GM12878 (cell line): ENCODE measurements around the gene MACF1. TPM values are rescaled to one million over a fixed set of nuclear protein-coding genes. Genes with fewer than 3 reads are reported as not detected.

Experiments used
- ATAC-seq: fragments of 200-7000 bp; cut with Tn5 transposase; 3 replicates; pipeline ENCODE4 v1.9.1; 2020; ENCODE audit warnings: mild to moderate bottlenecking, moderate library complexity
- BruUV-seq: library from RNA; stranded (reverse); fragments of 400-500 nt; replicated peaks from 2 replicates; lab custom pipeline; 2021; lab: Mats Ljungman, UMichigan
- CTCF ChIA-PET: fragments of 300-600 bp; sonication (Branson Sonifier 250); formaldehyde crosslinking; extraction: SDS; loops from one replicate; lab custom pipeline; 2021; ENCODE audit warnings: inconsistent platforms; lab: Yijun Ruan, JAX
- POLR2A ChIA-PET: fragments of 350-600 bp; formaldehyde crosslinking; extraction: SDS; loops from one replicate; lab custom pipeline; 2021; ENCODE audit warnings: inconsistent platforms; lab: Charles Lee
- RAD21 ChIA-PET: fragments of 300-600 bp; sonication (Branson Sonifier 250); formaldehyde crosslinking; loops from one replicate; lab custom pipeline; 2023; ENCODE audit warnings: antibody characterized with exemption; ENCODE audit not compliant: unreplicated experiment; lab: Charles Lee
- SMC1A ChIA-PET: fragments of 300-600 bp; sonication (Branson Sonifier 250); formaldehyde crosslinking; loops from one replicate; lab custom pipeline; 2023; ENCODE audit not compliant: unreplicated experiment, uncharacterized antibody; lab: Charles Lee
- DNase-seq: peaks from one replicate; pipeline ENCODE4 v3.0.0-alpha.2; 2011; ENCODE audit warnings: low read depth, low spot score
- FAIRE-seq: peaks from 3 replicates; lab custom pipeline; 2011; peaks lifted over from hg19 to GRCh38; lab: Jason Lieb, UNC
- H2AFZ ChIP-seq: 2 replicates; pipeline ENCODE4 v1.6.0; 2011; ENCODE audit warnings: low read depth, low read length, control low read depth; ENCODE audit not compliant: control insufficient read depth
- H3K27ac ChIP-seq: 2 replicates; pipeline ENCODE4 v1.5.1; 2011; ENCODE audit warnings: control low read depth; ENCODE audit not compliant: control insufficient read depth, insufficient read depth
- H3K27me3 ChIP-seq, 2 experiments: replicated peaks in 1 of 2; 2 replicates each; pipeline versions ENCODE4 v1.6.0 to v1.6.1; 2011; ENCODE audit warnings: low read length in 1 of 2; ENCODE audit not compliant: control insufficient read depth in 2 of 2, insufficient read depth in 2 of 2
- H3K36me3 ChIP-seq, 2 experiments: 2 replicates each; pipeline ENCODE4 v1.5.1; 2011; ENCODE audit warnings: low read length in 1 of 2; ENCODE audit not compliant: control insufficient read depth in 2 of 2, insufficient read depth in 2 of 2
- H3K4me1 ChIP-seq: 2 replicates; pipeline ENCODE4 v1.6.1; 2011; ENCODE audit warnings: mild to moderate bottlenecking, low read length, moderate library complexity, mixed read lengths; ENCODE audit not compliant: control insufficient read depth, insufficient read depth
- H3K4me2 ChIP-seq: 2 replicates; pipeline ENCODE4 v1.6.0; 2011; ENCODE audit warnings: control low read depth; ENCODE audit not compliant: control insufficient read depth, insufficient read depth
- H3K4me3 ChIP-seq: fragments of 200-600 bp; sonication (generic); 2 replicates; pipeline ENCODE4 v1.5.1; 2016
- H3K79me2 ChIP-seq: 2 replicates; pipeline ENCODE4 v1.6.0; 2011; ENCODE audit warnings: low read length; ENCODE audit not compliant: control insufficient read depth, insufficient read depth
- H3K9ac ChIP-seq: 2 replicates; pipeline ENCODE4 v1.8.0; 2011; ENCODE audit warnings: low read length, control low read depth, mixed read lengths; ENCODE audit not compliant: control insufficient read depth, insufficient read depth
- H3K9me3 ChIP-seq: replicated peaks from 3 replicates; pipeline ENCODE4 v1.5.1; 2011; ENCODE audit warnings: mild to moderate bottlenecking, low read length; ENCODE audit not compliant: control insufficient read depth, insufficient read depth
- H4K20me1 ChIP-seq: 2 replicates; pipeline ENCODE4 v1.6.0; 2011; ENCODE audit not compliant: control insufficient read depth, insufficient read depth
- CBFB ChIP-seq: IDR thresholded peaks from 2 replicates; pipeline ENCODE4 v1.6.1; 2016; ENCODE audit warnings: antibody characterized with exemption, low read depth
- EED ChIP-seq: sonication (generic); IDR thresholded peaks from 2 replicates; pipeline ENCODE4 v1.6.1; 2016; ENCODE audit warnings: antibody characterized with exemption, low read depth
- EP300 ChIP-seq, 2 experiments: fragments of 150-350 bp in 1 of 2; IDR thresholded peaks; 2 replicates each; pipeline ENCODE4 v1.6.1; 2011 to 2012; ENCODE audit warnings: low read depth in 2 of 2, low read length in 2 of 2, borderline replicate concordance in 1 of 2, improper control_type of control experiment in 1 of 2, inconsistent platforms in 1 of 2; ENCODE audit not compliant: control insufficient read depth in 1 of 2
- EZH2 ChIP-seq: IDR thresholded peaks from 2 replicates; pipeline ENCODE4 v1.6.1; 2012; ENCODE audit warnings: low read depth, mild to moderate bottlenecking, control low read depth, inconsistent platforms, low read length, borderline replicate concordance; ENCODE audit not compliant: control insufficient read depth
- FOXM1 ChIP-seq: IDR thresholded peaks from 2 replicates; pipeline ENCODE4 v1.6.1; 2012; ENCODE audit warnings: low read depth, mild to moderate bottlenecking, inconsistent platforms, low read length, moderate library complexity
- KAT2A ChIP-seq: conservative IDR thresholded peaks from 2 replicates; pipeline ENCODE4 v1.6.1; 2011; ENCODE audit warnings: low read depth, low read length; ENCODE audit not compliant: control insufficient read depth
- MYC ChIP-seq: IDR thresholded peaks from 2 replicates; pipeline ENCODE4 v1.6.1; 2011; ENCODE audit warnings: mild to moderate bottlenecking, low read length, moderate library complexity, inconsistent platforms; ENCODE audit not compliant: insufficient read depth, insufficient replicate concordance, insufficient read length, severe bottlenecking
- NR2F1 ChIP-seq: fragments of 450-650 bp; conservative IDR thresholded peaks from 2 replicates; pipeline ENCODE4 v1.6.1; 2017; ENCODE audit warnings: mild to moderate bottlenecking
- NRF1 ChIP-seq: conservative IDR thresholded peaks from 2 replicates; pipeline ENCODE4 v1.6.1; 2011; ENCODE audit warnings: mild to moderate bottlenecking, low read depth, low read length, improper control_type of control experiment
- RUNX3 ChIP-seq: IDR thresholded peaks from 2 replicates; pipeline ENCODE4 v1.6.1; 2012; ENCODE audit warnings: low read length, inconsistent platforms
- SPI1 ChIP-seq: IDR thresholded peaks from 2 replicates; pipeline ENCODE4 v1.6.1; 2011; ENCODE audit warnings: low read depth, mild to moderate bottlenecking, low read length, moderate library complexity, borderline replicate concordance; ENCODE audit not compliant: insufficient read depth
- STAT1 ChIP-seq: fragments of 450-650 bp; conservative IDR thresholded peaks from 2 replicates; pipeline ENCODE4 v1.6.1; 2014; ENCODE audit warnings: antibody characterized with exemption, mild to moderate bottlenecking
- WGBS: methylation state at CpG from one replicate; pipeline ENCODE4 v1.1.6; 2016; ENCODE audit warnings: low lambda C conversion rate; ENCODE audit not compliant: insufficient replicate concordance, insufficient coverage; ENCODE audit errors: missing lambda C conversion rate; 5-methylcytosine and 5-hydroxymethylcytosine counted together
- in situ Hi-C: fragments of 300-500 bp; cut with MboI; formaldehyde crosslinking; loops from 9 replicates; pipeline ENCODE4 v1.14.3; 2018; ENCODE audit warnings: mixed read lengths
- intact Hi-C: fragments of 100-400 bp; cut with micrococcal nuclease; formaldehyde crosslinking; loops from one replicate; pipeline ENCODE4 v1.14.2; 2022; ENCODE audit not compliant: unreplicated experiment
- polyA plus RNA-seq, 11 experiments: library from polyadenylated mRNA; depleted of rRNA in 4 of 11; unstranded in 6 of 11; stranded (reverse) in 5 of 11; fragments of >200 nt; fragmentation: Nextera tagmentation in 4 of 11; fragmentation: Illumina TruSeq in 1 of 11; extraction: Ambion mirVana in 4 of 11; extraction: Trizol in 1 of 11; gene quantifications; 1 replicate in 1 of 11; 2 replicates in 10 of 11; pipeline versions ENCODE4 v1.2.1 to v1.2.3, GENCODE V29; 2011 to 2016; ENCODE audit warnings: inconsistent platforms in 2 of 11, missing spikeins in 2 of 11, low read depth in 1 of 11
- total RNA-seq, 4 experiments: library from RNA; depleted of rRNA in 3 of 4; stranded (reverse); fragments of >200 nt in 3 of 4; fragmentation: Illumina TruSeq in 1 of 4; extraction: Trizol in 1 of 4; gene quantifications; 2 replicates each; pipeline versions ENCODE4 v1.2.1 to v1.2.3, GENCODE V29; 2013 to 2021
- TF ChIP-seq, protein P1 (sequence below): fragments of 450-650 bp; formaldehyde crosslinking; IDR thresholded peaks from 2 replicates; pipeline ENCODE4 v1.4.0; 2022; ENCODE audit warnings: mild to moderate bottlenecking, moderate library complexity

Gene MACF1
- total and polyA plus RNA-seq, 10 of the 15 experiments (the other 5 are each of a cell fraction or from before 2014, with no cell fraction given): 15.5 to 201 (median 76.9) TPM

DNA sequence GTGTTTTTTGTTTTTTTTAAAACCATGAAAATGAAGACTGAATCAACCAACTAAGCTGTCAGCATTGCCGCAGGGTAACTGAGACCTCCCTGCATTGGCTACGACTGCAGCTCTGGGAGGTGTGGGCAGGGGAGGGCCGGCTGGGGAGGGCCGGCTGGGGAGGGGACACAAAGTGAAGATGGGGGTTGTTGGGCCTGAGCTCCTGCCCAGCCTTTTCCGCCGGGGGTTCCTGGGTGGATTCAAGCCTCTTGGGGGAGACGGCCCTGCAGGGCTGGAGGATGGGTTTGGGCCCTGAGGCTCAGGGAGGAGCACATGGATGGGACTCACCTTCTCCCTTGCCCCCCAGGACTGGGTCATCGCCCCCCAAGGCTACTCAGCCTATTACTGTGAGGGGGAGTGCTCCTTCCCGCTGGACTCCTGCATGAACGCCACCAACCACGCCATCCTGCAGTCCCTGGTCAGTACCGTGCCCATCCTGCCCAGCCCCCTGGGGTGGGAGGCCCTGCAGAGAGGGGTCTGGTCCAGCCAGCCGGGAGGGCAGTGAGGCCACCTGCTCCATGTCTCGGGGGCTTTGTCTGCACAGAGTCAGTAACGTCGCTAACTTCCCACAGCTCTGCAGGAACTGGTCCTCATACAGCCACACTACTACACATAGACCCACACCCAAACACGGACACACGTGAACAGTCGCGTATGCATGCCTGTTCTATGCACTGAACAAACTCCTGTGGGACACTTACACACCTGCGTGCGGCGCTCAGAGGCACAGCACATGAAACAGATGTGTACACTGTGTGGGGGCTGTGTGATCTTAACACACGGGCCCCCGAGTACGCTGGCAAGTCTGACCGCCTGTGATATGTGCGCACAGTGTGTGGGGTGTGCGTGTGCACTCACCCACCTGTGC is 318.4 kb downstream of the MACF1 start:
- H3K4me2 ChIP-seq: no peak overlapping the region
- H3K9me3 ChIP-seq: no peaks in the 10 kb centered on the region
- ATAC-seq (no peak), FAIRE-seq (no peak), DNase-seq (no peak)
- no peak overlapping the region for H3K9ac ChIP-seq
- no peaks in the 10 kb centered on the region for H4K20me1 ChIP-seq
- intact Hi-C loops: no loop called here
- no TSS peak for BruUV-seq
- in situ Hi-C loops: no loop called here
- RAD21 ChIA-PET: no interaction called here
- H2AFZ ChIP-seq: no peak overlapping the region
- SMC1A ChIA-PET: no interaction called here
- CTCF ChIA-PET: no interaction called here
- no peak overlapping the region for H3K27ac ChIP-seq
- H3K4me1 ChIP-seq: peaks cover 22% of the 10 kb centered on the region
- H3K79me2 ChIP-seq: no peaks in the 10 kb centered on the region
- WGBS: 81% methylated on average over 26 of the region's 29 CpGs
- no peaks in the 10 kb centered on the region for H3K27me3 ChIP-seq
- H3K36me3 ChIP-seq: peaks cover 0 to 4% of the 10 kb centered on the region in 2 experiments; a peak in 2 of 4 replicates
- no peak overlapping the region for H3K4me3 ChIP-seq
- TF ChIP-seq STAT1 (no peak), KAT2A (no peak)
- POLR2A ChIA-PET: no interaction called here

DNA sequence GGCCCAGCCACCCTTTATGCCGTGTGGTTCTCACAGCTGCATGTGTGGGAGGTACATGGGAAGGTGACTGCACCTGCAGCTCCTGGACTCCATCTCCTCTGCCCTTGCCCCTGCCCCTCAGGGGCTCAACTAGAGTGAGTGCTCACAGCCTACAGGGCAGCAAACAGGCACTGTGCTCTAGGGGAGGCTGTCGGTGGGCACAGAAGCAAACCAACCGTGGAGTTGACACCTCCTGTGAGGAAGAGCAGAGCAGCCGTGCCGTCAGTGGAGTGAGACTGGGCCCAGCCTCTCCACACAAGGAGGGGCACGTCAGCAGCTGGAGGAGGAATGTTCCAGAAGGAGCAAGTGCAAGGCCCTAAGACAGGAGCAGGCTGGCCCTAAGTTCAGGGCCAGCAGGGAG is 319.7 kb downstream of the MACF1 start:
- Histone ChIP-seq H3K27me3 (no peaks in the 10 kb centered on the region), H3K4me3 (no peak overlapping the region), H3K9me3 (no peaks in the 10 kb centered on the region), H2AFZ (no peak overlapping the region), H3K79me2 (no peaks in the 10 kb centered on the region), H3K4me2 (no peak overlapping the region), H3K27ac (no peak overlapping the region), H3K36me3 (peaks cover 0 to 4% of the 10 kb centered on the region in 2 experiments; a peak in 2 of 4 replicates), H3K9ac (no peak overlapping the region), H4K20me1 (no peaks in the 10 kb centered on the region), H3K4me1 (peaks cover 22% of the 10 kb centered on the region)
- intact Hi-C loops (no loop called here), in situ Hi-C loops (no loop called here)
- ChIA-PET POLR2A (no interaction called here), RAD21 (interaction anchor here (1.5 kb wide), 1 partner anchor 35 kb away, joined by 4 read pairs; no protein-coding TSS in a partner anchor), SMC1A (no interaction called here), CTCF (interaction anchor here (1.0 kb wide), 1 partner anchor 15 kb away, joined by 5 read pairs; no protein-coding TSS in a partner anchor)
- whole genome bisulfite sequencing: 61% methylated on average over 6 of the region's 6 CpGs
- no peak for FAIRE-seq
- no peak for DNase-seq
- no TSS peak for BruUV-seq
- ATAC-seq: no peak
- TF ChIP-seq, protein P1, sequence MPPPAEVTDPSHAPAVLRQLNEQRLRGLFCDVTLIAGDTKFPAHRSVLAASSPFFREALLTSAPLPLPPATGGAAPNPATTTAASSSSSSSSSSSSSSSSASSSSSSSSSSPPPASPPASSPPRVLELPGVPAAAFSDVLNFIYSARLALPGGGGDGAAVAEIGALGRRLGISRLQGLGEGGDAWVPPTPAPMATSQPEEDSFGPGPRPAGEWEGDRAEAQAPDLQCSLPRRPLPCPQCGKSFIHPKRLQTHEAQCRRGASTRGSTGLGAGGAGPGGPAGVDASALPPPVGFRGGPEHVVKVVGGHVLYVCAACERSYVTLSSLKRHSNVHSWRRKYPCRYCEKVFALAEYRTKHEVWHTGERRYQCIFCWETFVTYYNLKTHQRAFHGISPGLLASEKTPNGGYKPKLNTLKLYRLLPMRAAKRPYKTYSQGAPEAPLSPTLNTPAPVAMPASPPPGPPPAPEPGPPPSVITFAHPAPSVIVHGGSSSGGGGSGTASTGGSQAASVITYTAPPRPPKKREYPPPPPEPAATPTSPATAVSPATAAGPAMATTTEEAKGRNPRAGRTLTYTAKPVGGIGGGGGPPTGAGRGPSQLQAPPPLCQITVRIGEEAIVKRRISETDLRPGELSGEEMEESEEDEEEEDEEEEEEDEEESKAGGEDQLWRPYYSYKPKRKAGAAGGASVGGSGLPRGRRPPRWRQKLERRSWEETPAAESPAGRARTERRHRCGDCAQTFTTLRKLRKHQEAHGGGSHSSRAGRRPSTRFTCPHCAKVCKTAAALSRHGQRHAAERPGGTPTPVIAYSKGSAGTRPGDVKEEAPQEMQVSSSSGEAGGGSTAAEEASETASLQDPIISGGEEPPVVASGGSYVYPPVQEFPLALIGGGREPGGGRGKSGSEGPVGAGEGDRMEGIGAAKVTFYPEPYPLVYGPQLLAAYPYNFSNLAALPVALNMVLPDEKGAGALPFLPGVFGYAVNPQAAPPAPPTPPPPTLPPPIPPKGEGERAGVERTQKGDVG (CRISPR knock-in tag): no peak
- no peak for TF ChIP-seq SPI1
- TF ChIP-seq RUNX3: no peak
- no peak for TF ChIP-seq EP300 (IDR thresholded peaks at IDR 0.05; ENCODE audit: borderline replicate concordance in 1 of 2, control insufficient read depth in 1 of 2, low read depth in 2 of 2, low read length in 2 of 2)
- TF ChIP-seq EED: no peak
- no peak for TF ChIP-seq EZH2
- TF ChIP-seq NR2F1: no peak
- no peak for TF ChIP-seq MYC
- TF ChIP-seq FOXM1: no peak
- TF ChIP-seq CBFB: no peak
- no peak for TF ChIP-seq NRF1
